T-helper 1 cell treated with Interleukin-12 subunit alpha and Interleukin-12 subunit beta and Interleukin-4 antibody, amounts not matched to agents 30 ng/mL and 1 ng/mL, for 36 hours (primary cell): ENCODE data around the gene PCSK1N. TPM values are rescaled to one million over a fixed set of nuclear protein-coding genes. Genes with fewer than 3 reads are reported as not detected.

Source experiments
- intact Hi-C: fragments of 100-400 bp; cut with micrococcal nuclease; formaldehyde crosslinking; loops from one replicate; pipeline ENCODE4 v1.15.1; 2024
- total RNA-seq: library from RNA; stranded (reverse); gene quantifications from 2 replicates; pipeline ENCODE4 v1.2.3, GENCODE V29; 2022

Gene PCSK1N
- total RNA-seq, 1 donor from 2014 or later, result 0.56 TPM

DNA sequence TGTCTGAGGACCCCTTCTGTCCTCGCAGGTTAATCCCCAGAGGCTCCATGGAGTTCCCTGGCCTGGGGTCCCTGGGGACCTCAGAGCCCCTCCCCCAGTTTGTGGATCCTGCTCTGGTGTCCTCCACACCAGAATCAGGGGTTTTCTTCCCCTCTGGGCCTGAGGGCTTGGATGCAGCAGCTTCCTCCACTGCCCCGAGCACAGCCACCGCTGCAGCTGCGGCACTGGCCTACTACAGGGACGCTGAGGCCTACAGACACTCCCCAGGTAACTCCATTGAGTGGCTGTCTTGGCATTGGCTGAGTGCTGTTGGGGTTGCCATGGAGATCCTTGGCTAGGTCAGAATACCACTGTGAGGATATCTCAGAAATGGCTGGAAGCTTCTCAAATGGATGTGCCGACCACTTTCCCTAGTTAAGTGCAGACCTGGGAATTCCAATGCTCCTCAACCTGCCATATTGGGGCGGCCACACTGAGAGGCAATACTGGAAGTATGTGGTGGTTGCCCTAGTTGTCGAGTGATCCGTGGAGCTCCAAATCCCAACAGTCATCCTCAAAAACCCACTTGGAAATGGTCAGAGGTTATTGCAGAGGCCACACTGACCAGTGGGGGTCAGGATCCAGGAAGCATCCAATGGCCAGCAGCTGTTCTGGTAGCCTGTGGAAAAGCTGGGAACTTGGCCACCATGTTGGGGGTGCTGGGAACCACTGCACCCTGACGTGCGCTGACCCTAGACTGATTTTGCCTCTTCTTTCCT lies 44.2 kb downstream of the PCSK1N start:
- intact Hi-C loops, result no loop called here

DNA sequence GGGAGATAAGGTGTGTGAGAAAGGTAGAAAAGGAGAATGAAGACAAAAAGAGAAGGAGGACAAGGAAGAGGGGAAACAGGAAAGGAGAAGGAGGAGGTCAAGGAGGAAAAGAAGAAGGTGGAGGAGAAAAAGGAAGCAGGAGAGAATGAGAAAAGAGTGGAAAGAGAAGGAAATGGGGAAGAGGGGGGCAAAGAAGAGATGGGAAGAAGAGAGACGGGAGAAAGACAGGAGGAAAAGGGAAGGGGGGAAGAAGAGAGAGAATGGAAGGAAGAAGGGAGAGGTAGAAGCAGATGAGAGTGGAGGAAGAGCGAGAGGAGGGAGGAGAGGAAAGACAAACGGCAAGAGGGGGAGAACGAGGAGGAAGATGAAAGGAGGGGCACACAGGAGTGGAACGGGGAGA lies 44.9 kb downstream of the PCSK1N start:
- intact Hi-C loops, result no loop called here

DNA sequence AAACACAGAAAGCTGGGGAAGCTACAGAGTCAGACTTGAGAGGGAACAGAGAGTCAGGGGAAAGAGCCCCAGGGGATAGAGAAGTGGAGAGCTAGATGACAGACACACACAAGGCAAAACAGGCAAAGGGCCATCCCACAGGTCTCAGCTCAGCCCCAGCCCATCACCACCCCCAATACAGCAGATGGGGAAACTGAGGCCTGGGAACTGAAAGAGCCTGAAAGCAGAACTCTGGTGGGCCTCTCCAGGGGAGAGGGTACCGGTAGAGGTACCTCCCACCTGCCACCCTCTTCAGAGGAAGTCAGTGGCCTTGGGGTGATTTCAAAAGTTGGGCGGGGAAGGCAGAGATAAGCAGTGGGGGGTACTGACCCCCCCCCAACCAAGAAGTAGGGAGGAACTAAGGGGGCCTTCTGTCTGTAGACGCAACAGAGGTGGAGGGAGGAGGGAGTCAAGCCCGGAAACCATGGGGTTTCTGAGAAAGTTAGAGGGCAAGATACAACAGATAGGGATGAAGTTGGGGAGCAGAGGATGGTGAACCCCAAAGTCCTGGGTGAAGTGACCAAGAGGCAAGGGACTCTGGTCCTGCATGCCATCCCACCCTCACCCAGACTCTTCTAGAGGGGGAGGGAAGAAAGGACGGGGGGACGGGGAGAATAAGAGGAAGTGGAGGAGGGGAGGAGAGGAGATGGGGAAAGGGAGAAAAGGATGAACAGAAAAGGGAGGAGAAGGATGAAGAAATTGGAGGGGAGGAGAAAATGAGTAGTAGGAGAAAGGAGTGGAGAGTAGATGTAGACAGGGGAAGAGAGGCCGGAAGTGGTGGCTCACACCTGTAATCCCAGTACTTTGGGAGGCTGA lies 45.8 kb downstream of the PCSK1N start:
- intact Hi-C loops, result no loop called here

DNA sequence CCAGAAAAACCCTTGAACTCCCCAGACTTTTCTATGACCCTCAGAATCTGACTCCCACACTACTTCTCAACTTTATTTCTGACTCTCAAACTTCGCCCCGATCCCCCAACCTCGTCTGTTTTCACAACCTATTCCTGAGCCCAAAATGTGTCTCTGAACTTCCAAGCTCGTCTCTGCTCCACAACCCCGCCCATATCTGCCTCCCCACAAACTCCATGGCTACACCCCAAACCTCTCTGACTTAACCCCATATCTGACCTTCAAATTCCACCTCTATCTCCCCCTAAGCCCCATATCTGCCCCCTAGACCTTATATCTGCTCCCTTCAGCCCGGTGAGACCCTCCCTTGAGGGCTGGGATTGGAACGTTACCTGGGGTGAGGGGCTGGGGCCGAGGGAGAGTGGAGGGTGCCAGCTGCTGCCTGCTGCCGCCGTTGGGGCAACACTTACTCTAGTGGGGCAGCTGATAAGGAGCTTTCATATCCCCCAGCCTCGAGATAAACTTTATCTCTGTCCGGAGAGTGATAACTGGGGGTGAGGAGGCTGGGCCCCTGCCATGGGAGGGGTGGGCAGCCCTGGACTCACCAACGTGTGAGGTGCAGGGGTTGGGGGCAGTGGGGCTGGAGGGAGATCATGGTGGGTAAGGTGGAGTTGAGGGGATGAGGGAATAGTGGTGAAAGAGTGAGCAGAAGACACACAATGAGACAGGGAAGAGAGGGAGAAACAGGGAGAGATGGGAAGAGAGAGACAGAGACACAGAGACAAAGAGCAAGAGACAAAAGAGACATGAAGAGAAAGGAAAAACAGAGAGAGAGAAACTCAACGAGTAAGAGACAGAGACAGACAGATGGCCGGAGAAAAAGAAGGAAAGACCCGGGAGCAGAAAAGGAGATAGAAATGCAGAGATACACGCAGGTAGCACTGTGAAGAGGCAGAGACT lies 47.6 kb downstream of the PCSK1N start:
- intact Hi-C loops, result no loop called here

DNA sequence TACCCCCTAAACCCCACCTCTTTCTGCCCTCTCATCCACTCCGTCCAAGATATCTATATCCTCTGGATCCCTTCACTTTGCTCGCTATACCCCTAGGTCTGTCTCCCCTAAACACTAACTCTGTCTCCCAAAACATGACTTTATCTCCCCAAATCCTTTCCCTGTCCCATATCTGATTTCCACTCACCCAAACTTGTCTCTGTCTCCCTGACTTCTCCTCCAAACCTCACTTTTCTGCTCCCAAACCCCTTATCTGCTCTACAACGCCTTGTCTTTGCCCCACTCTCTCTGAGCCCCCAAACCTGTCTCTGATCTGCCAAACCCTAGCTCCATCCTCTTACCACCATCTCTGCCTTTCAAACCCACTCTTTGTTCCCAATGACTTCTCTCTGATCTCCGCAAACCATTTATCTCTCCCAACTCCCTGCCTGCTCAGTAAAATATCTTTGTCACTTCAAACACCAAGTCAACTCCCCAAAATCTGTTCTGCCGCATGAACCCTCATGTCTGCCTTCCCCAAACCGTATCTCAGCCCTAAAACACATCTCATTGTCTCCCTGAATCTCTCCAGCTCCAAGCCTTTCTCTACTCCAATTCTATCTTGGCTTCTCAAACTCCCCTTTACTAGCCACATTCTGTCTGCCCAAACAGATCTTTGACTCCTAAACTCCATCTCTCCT lies 48.4 kb downstream of the PCSK1N start:
- intact Hi-C loops, result no loop called here

DNA sequence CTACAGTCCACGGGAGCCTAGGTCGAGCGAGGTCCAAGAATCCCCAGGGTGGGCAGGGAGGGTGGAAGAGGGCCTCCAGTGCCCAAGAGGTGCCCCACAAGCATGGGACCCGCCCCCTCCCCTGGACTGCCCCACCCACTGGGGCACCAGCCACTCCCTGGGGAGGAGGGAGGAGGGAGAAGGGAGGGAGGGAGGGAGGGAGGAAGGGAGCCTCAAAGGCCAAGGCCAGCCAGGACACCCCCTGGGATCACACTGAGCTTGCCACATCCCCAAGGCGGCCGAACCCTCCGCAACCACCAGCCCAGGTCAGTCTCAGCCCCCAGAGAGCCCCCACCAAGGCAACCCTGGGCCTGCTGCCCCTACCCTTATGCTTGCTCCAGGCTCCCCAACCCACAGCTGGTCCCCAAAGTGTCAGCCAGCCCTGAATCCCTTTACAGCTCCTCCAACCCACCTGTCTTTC lies 49.0 kb downstream of the PCSK1N start, which contains the start of gene GATA1:
TSS of gene GATA1 (plus strand) at position 250 of the 460 bp plus-strand sequence. CDS start 4,520 bp downstream, outside the sequence.
- intact Hi-C loops, result no loop called here

DNA sequence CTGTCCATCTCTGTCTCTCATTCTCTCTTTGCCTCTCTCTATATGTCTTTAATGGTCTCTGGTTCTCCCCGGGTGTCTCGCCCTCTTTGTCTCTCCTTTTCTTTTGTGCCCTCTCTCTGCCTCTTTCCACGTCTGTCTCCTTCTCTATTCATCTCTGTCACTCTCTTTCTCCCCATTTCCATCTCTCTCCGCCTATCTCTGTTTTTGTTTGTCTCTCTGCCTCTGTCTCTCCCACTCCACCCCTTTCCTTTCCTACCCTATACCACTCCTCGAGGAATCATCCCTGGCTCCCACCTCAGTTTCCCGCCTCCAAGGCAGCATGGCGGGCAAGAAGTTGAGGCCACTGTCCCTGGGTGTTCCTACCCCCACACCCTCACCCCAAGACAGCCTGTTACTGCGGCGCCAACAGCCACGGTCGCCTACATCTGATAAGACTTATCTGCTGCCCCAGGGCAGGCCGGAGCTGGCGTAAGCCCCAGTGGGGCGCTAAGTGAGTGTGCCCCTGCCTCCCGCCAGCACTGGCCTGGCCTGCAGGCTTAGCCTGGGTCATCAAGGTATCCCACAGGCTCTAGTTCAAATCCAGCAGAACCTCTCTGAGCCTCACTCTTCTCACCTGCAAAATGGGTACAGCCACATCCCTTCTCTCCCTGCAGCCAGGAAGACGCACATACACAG lies 49.7 kb downstream of the PCSK1N start:
- intact Hi-C loops, result no loop called here

DNA sequence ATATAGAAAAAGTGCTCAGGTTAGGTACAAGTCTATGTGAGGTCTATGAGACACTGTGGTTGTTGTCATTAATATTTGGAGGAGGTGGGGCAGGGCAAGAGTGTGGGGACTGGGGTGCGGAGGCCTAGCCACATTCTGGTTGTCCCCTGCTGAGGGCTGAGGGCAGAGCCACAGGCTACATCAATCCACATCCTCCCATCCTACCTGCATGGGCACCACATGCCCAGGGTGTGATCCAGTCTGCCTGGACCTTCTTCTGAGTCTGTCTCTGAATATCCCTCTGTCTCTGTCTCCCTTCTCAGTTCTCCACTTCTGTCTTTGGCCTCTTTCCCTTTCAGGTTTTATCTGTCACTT lies 50.2 kb downstream of the PCSK1N start:
- intact Hi-C loops, result no loop called here

DNA sequence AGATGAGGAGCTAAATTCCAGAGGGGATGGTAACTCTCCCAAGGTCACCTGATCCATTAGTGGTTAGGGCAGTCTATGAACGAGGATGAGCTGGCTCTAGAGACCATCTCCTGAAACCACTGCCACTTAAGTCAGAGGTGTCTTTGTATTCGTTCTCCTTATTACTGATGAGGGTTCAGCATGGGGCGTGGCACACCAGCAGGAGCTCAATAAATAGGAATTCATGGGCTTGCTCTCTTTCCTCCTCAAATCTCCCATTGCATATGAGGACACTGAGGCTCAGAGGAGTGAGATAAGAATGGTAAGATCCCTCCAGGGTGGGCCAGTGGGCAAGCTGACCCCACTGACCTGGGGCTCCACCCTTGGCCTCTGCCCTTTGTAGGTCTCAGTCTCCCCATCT lies 50.7 kb downstream of the PCSK1N start:
- intact Hi-C loops, result no loop called here

DNA sequence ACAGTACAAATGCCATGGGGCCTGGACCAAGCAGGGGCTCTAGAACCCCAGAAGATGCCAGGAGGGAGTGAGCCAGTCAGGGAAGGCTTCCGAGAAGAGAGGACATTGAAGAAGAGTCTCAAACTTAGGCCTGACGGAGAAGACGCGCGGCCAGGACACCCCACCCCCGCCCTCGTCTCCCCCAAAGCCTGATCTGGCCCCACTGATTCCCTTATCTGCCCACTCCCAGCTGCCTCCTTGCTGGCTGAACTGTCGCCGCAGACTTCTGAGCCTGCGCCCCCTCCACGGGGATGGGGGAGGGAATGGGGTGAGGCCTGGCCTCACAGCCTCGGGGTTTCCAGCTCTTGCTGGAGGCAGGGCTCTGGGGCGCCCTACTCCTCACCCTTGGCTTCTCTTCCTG lies 52.6 kb downstream of the PCSK1N start:
- intact Hi-C loops, result no loop called here

DNA sequence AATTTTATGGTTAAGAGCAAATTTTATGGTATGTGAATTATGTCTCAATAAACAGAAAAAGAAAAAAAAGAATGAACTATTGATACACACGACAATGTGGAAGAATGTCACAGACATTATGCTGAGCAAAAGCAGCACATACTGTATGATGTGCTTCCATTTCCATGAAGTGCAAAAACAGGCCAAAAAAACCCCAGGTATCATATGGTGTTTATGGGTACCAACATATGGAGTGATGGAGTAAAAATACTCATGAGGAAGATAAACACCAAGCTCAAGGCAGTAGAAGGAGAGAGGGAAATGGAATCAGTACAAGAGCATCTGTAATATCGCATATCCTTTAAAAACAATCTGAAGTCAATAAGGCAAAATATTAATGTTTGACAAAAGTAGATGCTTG lies 53.2 kb downstream of the PCSK1N start:
- intact Hi-C loops, result no loop called here

DNA sequence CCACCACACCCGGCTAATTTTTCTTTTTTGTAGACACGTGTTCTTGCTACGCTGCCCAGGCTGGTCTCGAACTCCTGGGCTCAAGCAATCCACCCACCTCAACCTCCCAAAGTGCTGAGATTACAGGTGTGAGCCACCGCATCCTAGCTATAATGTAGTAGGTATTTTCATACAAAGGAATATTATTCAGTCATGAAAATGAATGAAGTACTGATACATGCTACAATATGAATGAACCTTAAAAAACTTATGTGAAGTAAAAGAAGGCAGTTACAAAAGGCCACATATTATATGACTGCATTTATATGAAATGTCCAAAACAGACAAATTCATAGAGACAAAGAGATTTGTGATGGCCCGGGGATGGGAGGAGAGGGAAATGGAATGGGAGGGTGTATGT lies 53.7 kb downstream of the PCSK1N start:
- intact Hi-C loops, result no loop called here

Other genes starting within 250 kb of the PCSK1N start
- gene WDR13, start 238.1 kb downstream of the PCSK1N start, total RNA-seq, result 50.0 and 55.0 TPM in 2 replicates
- 151 and 162 TPM in 2 replicates for gene WAS, start 151.8 kb downstream of the PCSK1N start, total RNA-seq
- 21.7 and 25.0 TPM in 2 replicates for gene SUV39H1, start 138.9 kb downstream of the PCSK1N start, total RNA-seq
- gene GLOD5, start 73.9 kb downstream of the PCSK1N start, total RNA-seq, result not detected in 2 replicates
- gene GATA1, start 49.0 kb downstream of the PCSK1N start, total RNA-seq, result not detected in 2 replicates
- 83.1 and 87.3 TPM in 2 replicates for gene HDAC6, start 33.5 kb downstream of the PCSK1N start, total RNA-seq
- not detected in 2 replicates for gene ERAS, start 9.1 kb downstream of the PCSK1N start, total RNA-seq
- 48.0 and 49.4 TPM in 2 replicates for gene TIMM17B, start 62.2 kb upstream of the PCSK1N start, total RNA-seq
- gene PQBP1, start 62.3 kb upstream of the PCSK1N start, total RNA-seq, result 88.9 and 92.0 TPM in 2 replicates
- 22.8 and 25.6 TPM in 2 replicates for gene SLC35A2, start 76.0 kb upstream of the PCSK1N start, total RNA-seq
- 342 and 350 TPM in 2 replicates for gene PIM2, start 83.4 kb upstream of the PCSK1N start, total RNA-seq
- 68.4 and 71.1 TPM in 2 replicates for gene OTUD5, start 122.0 kb upstream of the PCSK1N start, total RNA-seq
- 5.0 and 6.3 TPM in 2 replicates for gene KCND1, start 136.2 kb upstream of the PCSK1N start, total RNA-seq
- 103 and 110 TPM in 2 replicates for gene GRIPAP1, start 166.7 kb upstream of the PCSK1N start, total RNA-seq
- gene TFE3, start 207.7 kb upstream of the PCSK1N start, total RNA-seq, result 46.6 and 50.9 TPM in 2 replicates
- 6.5 and 8.3 TPM in 2 replicates for gene CCDC120, start 223.4 kb upstream of the PCSK1N start, total RNA-seq
- gene PRAF2, start 238.4 kb upstream of the PCSK1N start, total RNA-seq, result 20.9 and 22.2 TPM in 2 replicates
- gene WDR45, start 244.3 kb upstream of the PCSK1N start, total RNA-seq, result 68.7 and 71.5 TPM in 2 replicates